ENCODE measurements around the gene NTM.
A peak's percentile ranks its signal among the peaks of the same experiment; 100 is the strongest.

Gene NTM

DNA sequence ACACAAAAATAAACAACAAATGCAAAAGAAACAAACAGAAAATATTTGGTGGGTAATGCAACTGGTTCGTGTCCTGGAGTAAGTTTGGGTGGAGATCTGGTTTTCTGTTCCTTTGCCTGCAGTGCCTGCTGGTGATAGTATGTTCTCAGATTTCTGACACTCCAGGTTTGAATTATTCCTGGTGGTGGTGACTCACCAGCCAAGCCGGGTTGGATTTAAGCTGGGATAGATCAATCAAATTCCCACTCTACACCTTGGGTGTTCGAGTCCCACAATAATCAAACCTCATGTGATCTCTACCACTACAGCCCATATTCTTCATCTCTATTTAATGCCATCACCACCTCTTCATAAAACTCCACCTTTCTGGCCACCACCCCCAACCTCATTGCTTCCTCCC, 421.8 kb downstream of the NTM start:
- no peak for DNase-seq

DNA sequence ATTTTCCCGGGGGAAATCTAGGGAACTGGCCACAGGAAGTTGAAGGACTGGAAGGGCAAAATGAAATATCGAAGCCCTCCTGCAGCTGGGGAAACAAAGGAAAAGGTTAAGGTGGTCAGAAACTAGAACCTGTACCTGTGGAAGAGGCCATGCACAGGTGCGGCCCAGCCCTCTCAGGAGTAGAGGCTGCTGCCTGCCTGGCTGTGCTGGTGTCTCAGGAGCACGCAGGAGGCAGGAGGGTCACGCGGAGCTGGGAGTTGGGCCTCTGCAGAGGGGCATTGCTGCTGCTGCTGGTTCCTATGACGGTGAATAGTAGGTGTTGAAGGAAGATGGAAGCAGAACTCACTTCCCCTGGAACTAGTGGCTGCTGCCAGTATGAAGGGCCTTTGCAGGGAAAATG, 425.7 kb downstream of the NTM start:
- DNase-seq, result no peak

DNA sequence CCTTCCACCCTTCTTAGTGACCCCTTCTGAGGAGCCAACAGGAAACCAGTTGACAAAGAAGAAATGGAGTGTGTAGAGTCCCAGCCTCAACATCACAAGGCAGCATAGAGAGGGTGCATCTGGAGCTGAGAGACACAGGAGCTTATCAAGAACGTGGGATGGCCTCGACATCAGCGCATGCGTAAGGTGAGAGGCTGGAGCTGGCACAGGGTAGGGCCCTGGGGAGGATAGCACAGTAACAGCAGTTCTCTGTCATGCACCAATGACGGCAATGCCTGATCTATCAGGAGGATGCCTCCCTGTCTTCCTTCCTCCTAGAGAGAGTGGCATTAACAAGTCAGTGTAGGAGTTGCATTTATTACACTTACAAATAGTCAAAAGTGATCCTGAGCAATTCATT, 426.1 kb downstream of the NTM start:
- no peak for DNase-seq

DNA sequence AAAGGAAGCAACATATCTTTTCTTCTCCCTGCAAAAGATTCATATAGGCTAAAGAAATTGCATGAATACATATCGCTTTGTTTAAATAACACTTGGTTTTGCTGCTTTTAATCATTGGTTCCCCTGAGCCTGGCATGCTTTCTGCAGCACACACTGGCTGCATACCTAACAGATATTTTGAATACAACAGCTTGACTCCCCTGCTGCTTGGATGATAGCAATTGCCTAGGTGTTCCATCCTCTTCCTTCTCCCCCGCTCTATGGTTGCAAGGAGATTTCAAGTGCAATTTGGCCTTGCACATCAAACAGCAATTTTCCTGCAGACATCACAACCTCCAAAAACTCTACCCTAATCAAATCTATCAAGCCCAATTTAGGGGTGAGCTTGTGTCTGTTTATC, 430.0 kb downstream of the NTM start:
- no peak for DNase-seq

DNA sequence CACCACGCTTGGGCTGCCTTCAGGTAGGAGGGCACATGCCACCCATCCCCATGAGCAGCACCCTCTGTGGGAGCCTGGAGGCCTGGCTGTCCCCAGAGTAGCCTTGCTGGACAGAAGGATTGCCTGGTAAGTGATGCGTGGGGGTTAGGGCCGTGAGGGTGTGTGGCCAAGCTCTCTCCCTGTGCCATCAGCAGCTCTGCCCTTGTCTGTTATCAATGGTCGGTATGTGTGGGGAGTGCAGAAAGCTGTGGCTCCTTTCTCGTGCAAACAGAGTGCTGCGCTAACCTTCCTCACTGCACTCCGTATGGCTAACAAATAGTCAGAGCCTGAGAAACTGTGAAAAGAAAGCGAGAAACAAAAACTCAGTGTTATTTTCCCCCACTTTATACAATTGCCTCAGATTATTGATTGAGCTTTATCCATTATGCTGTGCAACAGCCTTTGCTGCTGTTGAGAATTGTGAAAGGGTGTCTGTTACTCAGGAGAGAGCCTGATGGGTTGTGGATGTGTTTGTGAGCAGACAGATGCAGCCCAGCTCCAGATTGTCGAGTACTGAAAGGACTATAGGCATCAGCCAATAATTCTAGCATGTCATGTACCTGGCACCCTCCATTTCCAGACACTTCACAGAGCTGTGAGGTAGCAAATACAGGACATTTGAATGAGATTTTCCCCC, 432.2 kb downstream of the NTM start:
- no peak for DNase-seq

- DNase-seq, result no peak
Observed at GRCh38 chr11:131807876-131808275, 437.5 kb downstream of the NTM start.

- no peak for DNase-seq
Observed at GRCh38 chr11:131808470-131808869, 438.1 kb downstream of the NTM start.

- no peak for DNase-seq
Observed at GRCh38 chr11:131809203-131809918, 438.9 kb downstream of the NTM start.

DNA sequence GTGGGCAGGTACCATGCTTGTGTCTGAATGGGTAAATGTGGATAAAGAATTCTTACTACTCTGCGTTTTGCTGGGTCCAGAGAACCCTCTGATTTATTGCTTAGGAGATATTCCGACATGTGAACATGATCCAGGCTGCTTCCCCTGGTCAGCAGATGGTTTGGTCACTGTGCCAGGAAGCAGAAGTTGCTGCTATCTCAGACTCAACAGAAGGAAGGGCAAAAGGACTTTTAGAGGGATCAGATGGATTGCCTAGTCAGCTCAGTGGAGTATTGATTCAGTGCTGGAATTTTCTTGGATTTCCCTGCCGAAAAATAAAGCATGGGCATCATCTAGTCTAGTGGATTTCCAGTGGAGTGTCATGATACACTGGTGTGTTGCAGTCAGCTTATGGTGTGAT, 440.1 kb downstream of the NTM start:
- DNase-seq, result peak in 1 of 2 donors; percentile 43

- no peak for DNase-seq
Observed at GRCh38 chr11:131811383-131811782, 441.0 kb downstream of the NTM start.

DNA sequence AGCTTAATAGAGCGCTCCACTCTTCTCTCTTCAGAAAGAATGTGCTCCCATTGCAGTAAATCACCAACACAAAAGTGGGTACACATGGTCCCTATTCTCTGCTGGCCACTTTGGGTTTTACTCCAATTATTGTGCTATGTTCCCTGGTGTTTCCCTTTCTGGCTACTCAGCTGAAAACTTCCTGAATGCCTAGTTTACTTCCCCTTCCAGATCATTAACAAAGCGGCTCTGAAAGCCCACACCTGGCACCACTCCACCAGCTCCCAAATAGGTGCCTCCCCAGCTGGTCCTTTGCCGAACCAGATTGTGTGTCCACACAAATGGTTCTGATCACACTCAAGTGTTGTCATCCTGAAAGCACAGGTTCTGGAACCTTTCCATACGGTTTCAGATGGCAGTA, 443.7 kb downstream of the NTM start:
- peak in 1 of 2 donors; percentile 15 for DNase-seq

DNA sequence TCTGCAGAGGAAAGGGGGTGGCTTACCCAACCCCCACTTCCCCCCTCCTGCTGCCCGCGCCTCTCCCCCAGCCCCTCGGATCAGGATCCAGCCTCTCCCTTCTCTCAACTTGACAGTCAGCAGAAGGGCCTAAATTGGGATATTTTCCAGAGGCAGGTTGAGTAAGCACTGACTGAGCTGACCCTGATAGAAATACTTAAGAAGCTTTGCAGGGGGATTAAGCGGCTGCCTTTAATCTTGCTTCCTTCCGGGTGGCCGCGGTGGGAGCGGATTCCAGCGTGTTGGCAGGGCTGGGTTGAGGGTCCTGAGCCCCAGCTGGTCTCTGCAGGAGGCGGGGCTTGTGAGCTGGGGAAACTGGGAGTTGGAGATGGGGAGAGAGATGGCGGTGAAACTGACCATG, 445.2 kb downstream of the NTM start:
- DNase-seq, result no peak

DNA sequence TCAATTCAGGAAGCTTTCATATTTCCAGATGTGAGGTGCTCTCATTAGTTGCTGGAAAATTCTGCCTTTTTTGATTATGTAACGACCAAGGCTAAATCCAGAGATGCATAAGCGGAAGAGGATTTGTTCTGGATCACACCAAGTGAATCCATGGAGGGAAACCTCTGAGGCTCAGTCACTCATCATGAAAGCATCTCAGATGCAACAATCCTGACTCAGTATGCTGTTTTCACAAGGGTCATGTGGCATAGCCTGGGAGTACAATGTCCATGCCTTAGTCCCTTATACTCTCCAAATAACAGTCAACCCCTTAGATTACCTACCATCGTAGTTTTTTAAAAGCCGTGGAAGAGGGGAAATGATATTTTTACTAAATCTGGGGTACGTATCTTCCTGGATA, 445.6 kb downstream of the NTM start:
- DNase-seq, result no peak

DNA sequence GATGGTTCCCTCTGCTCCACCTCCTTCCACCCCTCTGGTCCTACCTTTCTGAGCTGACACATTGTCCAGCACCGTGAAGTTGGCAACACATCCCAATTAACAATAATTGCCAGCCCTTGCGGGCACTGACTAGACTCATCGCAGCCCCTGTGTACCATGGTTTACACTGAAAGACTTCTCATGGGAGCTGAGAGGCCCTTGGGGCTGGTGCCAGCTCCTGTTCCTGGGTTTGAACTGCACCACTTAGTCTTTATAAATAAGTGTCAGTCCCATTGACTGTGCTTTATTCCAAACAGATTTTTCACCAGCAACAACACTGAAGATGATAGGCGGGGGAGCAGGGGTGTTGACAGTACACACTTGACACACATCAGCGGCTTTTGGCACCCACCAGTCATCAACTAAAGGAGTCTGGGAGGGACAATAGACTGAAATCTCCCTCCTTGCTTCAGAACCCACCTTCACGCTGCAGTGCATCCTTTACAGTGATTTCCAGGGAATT, 447.3 kb downstream of the NTM start:
- DNase-seq, result no peak

- no peak for DNase-seq
Observed at GRCh38 chr11:131819865-131820264, 449.4 kb downstream of the NTM start.

DNA sequence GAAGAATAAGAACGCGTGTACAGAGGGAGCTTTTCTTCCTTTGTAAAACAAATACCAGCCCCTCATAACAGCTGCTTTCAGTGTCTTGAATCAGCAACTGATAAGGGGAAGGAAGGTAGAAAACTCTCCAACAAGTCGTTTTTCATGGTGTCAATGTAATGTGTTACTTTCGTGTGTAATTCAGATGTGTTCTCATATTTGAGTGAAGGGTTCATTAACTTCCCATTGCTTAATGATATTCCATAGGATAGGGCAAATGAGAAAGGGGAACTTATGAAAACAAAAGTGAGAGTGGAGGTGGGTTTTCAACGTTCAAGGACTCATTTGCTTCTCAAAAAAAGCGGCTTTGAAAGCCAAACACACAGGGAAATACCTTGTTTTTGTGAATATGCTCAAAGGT, 452.1 kb downstream of the NTM start:
- no peak for DNase-seq

- DNase-seq, result no peak
Observed at GRCh38 chr11:131823772-131824171, 453.4 kb downstream of the NTM start.

- peak; percentile 77 to 78 for DNase-seq
Observed at GRCh38 chr11:131824771-131825170, 454.4 kb downstream of the NTM start.

DNA sequence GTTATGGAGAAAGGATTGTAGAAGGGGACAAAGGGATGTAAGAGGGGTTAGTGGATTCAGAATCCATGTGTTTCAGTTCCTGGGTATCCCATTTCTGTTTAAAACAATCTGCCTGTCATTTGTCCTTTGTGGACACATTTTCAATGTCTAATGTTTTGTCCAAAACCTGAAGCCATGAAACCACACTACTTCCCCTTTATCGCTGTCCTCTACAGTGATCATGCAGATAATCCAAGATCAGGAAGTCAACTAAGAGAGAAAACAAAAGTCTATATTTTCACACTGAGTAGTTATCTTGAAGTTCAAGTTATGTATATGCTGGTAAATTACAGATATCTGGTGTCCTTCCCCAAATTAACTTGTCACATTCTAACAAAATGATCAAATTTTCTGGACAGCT, 457.0 kb downstream of the NTM start:
- peak; percentile 50 to 55 for DNase-seq

DNA sequence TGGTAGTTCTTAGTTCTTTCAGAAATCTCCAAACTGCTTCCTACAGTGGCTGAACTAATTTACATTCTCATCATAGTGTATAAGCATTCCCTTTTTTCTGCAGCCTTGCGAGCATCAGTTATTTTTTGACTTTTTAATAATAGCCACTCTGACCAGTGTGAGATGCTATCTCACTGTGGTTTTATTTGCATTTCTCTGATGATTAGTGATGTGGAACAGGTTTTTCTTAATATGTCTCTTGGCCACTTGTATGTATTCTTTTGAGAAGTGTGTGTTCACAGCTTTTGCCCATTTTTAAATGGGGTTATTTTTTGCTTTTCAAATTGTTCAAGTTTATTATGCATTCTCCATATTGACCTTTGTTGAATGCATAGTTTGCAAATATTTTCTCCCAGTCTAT, 459.3 kb downstream of the NTM start:
- no peak for DNase-seq

GRCh38 chr11:131832079-131832478, 461.7 kb downstream of the NTM start:
- DNase-seq, result no peak

DNA sequence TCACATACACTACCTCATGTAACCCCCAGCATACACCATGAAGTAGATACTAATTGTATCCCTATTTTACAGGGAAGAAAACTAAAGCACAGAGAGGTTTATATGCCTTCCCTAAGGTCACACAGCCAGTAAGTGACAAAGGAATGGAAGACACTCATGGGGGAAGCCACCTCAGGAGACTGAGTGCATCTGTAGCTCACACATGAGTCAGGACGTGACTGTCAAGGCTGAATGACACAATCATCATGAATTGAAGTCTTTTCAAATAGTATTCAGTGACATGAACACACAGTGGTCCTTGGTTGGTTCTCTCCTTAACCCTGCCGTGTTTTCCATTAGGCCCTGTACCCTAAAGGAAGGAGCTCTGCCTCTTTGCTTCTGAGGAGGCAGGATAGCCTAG, 463.0 kb downstream of the NTM start:
- DNase-seq, result peak in 1 of 2 donors; percentile 35

DNA sequence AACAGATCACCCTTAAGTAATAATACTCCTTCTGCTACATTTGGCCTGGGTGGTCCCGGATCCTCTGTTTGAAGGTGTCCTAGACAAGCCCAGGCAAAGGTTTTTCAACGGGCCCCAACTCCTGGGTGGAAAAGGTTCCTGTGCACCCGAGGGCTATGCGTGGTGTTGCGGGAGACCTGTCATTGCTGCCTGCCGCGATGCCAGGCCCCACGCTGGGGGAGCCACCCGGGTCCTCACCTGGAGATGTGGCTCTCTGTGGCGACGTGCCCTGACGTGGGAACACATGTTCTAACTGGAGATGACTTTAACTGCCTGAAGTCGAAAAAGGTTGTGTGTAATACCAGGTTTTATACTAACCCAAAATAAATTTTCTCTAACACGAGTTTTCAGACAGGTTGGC, 467.1 kb downstream of the NTM start:
- no peak for DNase-seq

GRCh38 chr11:131838016-131838415, 467.6 kb downstream of the NTM start:
- no peak for DNase-seq
